Ramos (cell line): ENCODE measurements around the gene PAX4.

Source experiments
- in situ Hi-C: fragments of 300-500 bp; cut with MboI; formaldehyde crosslinking; loops from one replicate; pipeline ENCODE4 v1.14.3; 2022; ENCODE audit warnings: low sequenced_read_pairs; ENCODE audit not compliant: unreplicated experiment

Gene PAX4, protein sequence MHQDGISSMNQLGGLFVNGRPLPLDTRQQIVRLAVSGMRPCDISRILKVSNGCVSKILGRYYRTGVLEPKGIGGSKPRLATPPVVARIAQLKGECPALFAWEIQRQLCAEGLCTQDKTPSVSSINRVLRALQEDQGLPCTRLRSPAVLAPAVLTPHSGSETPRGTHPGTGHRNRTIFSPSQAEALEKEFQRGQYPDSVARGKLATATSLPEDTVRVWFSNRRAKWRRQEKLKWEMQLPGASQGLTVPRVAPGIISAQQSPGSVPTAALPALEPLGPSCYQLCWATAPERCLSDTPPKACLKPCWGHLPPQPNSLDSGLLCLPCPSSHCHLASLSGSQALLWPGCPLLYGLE

DNA sequence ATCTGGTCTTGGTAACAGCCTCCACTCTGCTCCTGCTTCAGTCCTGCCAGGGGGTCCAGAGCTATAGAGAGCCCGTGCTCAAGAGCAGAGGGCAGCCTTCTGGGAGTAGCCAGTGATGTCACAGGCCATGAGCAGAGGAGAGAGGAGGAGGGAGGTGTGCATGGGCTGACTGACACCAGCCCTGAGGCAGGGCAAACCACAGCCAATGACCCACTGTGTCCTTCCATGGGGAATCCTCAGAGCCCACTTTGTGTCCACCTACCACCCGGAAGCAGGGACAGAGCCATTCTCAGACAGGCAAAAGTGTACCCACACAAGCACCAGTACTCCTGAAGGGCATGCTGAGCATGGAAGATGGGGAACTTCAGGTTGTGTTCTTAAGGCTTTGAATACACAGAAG, at the start of gene PAX4:
Gene PAX4 (minus strand): TSS at position 101 of the 400 bp plus-strand sequence. CDS start 2,214 bp downstream, outside the sequence.
- in situ Hi-C loops, result no loop called here

DNA sequence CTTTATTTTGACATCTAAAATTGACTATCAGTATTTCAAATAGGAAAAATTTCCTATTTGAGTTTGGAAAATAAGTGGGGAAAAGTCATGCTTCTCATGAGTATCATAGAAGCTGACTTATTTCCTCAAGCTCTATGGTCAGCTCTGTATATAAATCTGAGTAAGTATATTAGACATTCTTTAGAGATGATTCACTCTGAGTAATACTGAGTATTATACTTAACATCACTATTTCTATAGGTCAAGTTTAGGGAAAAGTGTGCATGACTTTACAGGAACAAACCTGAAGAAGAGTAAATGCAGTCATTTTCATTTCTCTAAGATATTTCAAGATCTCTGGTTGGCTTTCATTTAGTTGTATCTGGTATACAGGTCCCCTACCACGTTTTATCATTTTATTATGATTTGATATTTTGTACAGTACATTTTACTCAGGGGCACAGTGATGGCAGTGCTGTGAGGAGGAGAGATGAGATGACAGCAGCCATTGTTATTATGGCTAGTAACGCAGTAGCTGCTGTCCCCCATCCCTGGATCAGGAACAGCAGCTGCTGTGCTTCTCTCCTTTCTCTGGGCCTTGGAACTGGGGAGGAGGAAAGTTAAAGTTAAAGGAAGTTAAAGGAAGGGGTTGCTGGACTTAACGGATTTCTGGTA, 49.2 kb upstream of the PAX4 start:
- in situ Hi-C loops, result no loop called here

DNA sequence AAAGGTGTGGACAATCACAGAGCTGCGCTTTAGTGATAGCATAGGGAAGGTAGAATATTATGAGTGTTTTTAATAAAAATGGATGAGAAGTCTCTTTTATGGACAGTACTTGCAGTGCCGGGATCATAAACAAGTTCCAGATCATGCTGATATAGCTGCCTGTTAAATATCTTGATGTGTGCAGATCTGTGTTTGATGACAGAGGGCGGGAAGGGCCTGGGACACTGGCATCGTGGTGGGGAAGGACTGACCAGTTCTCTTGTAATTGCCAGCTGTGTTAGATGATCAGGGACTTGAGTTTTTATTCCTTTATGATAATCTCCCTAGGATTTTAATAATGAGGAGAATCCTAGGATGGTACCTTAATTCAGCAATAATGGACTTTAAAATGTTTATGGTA, 48.7 kb upstream of the PAX4 start:
- in situ Hi-C loops, result no loop called here

DNA sequence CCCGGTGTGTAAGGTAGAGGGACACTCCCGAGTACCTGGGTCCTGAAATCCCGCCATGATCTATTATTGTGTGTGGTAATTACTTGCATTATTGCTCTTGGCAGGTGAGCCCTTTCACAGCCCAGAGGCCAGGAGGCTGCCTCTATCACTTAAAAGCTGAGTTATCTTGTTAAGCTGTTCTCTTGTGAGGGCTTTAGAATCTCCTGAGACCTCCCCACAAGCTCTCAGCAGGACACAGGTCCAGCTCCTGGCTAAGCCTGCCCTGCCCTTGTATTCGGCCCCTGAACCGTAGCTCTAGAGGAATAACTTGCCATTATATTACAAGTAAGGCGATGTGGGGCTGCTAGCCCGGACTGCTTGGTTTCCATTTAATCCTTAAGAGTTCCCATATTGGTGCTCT, 48.0 kb upstream of the PAX4 start:
- in situ Hi-C loops, result no loop called here

DNA sequence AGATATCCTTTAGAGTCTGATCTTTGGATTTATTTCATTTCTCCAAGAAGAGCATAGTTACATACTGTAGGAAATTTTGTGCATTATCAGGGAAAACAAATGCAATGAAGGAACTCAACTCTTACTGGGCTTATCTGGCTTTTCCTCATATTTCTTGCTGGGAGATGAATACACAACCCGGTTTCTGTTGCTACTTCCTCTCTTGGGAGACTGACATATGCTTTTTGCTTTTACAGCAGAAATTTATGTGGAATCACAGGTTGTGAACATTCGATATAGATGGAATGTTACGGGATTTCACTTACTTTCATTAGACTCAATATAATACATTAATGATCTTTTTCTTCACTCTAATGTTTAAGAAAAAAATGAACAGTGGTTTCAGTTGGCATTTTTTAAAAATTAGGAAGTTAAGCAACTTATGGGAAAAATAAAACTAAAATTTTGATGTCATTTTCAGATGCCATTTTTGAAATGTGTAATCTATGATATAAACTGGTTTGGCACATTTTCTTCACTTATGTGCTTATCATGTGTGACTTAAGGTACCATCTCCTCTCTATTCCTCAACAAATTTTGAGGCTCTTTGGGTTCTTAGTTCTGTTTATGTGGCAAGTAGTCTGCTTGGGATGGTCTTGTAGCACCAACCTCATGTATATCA, 41.2 kb upstream of the PAX4 start:
- in situ Hi-C loops, result no loop called here

DNA sequence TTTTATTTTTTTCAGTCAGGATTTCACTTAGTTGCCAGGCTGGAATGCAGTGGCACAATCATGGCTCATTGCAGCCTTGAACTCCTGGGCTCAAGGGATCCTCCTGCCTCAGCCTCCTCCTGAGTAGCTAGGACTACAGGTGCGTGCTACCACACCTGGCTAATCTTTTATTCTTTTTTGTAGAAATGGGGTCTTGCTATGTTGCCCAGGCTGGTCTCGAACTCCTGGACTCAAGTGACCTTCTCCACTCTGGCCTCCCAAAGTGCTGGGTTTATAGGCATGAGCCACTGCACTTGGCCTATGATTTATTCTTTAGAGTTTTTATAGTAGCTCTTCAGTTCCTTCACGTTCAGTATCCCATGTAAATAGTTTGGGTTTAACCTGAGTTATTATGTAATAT, 39.6 kb upstream of the PAX4 start:
- in situ Hi-C loops, result no loop called here

DNA sequence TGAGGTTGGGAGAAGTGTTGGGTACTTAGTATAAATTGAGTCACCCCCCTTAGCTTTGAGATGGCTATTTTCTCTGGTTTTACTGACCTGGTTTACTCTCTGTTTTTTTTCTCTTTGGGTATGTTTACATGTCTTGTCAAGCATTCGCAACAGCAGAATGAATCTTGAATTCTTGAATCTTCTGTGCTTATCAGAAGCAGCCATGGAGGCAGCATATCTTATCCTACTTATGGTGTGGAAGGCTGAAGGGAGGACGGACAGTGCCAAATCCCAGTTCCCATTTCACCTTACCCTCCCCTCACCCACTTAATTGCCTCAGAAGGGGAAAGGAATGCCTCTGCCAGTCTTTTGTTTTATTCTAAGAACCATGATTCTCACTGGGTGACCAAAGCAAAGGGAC, 37.8 kb upstream of the PAX4 start:
- in situ Hi-C loops, result no loop called here

DNA sequence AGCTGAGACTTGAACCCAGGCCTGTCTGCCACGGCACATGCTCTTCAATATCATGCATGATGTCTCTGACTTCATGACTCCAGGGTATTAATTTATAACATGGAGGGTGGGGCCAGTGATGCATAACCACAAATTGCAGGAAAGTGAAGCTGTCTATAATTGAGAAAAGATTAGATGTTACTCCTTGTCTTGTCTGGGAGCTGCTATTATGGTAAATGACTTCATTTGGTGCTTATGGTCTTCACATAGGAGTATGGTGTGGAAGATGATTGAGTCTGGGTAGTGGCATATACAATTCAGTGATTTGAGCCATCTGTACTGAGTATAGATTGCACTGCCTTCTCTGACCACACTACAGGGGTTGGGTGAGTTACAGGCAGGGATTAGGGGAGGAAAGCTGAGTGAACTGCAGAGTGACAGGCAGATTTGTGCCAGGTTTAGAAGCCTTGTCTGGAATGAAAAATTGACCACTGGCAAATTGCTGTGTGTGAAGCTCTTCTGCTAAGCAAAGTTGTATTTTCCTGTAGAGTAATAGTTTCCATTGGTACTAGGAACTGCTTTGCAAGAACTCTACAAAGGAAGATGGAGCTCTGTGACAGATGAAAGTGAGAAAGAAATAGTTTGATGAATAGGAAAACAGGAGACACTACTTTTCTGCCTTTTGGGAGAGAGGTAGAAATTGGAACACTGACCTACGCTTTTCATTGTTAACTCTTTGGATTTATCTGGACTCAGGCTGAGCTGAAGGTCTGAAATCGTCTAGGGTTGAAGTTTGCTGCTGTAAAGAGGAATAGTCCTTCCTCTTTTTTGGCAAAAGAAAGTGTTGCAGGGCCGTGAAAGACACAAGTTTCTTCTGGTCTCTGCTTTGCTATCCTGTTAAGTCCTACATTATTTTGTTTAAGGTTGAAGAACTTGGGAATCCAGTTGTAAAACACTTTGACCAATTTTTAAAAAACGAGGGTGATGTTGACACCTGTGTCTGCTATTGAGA, 36.8 kb upstream of the PAX4 start:
- in situ Hi-C loops, result no loop called here

DNA sequence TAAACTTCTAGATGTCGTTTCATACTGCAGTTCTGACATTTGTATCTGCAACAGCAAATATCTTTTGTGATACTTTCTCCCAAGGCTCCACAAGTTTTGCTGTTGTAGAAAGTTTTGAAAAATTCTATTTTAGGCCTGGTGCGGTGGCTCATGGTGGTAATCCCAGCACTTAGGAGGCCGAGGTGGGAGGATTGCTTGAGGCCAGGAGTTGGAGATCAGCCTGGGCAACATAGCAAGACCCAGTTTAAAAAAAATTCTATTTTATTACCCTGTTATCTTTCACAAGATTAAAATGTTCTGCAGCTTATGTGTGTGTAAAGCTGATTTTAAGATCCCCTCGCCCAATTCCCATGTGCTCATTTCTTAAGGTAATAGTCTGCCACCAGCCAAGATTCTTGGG, 35.5 kb upstream of the PAX4 start:
- in situ Hi-C loops, result no loop called here

DNA sequence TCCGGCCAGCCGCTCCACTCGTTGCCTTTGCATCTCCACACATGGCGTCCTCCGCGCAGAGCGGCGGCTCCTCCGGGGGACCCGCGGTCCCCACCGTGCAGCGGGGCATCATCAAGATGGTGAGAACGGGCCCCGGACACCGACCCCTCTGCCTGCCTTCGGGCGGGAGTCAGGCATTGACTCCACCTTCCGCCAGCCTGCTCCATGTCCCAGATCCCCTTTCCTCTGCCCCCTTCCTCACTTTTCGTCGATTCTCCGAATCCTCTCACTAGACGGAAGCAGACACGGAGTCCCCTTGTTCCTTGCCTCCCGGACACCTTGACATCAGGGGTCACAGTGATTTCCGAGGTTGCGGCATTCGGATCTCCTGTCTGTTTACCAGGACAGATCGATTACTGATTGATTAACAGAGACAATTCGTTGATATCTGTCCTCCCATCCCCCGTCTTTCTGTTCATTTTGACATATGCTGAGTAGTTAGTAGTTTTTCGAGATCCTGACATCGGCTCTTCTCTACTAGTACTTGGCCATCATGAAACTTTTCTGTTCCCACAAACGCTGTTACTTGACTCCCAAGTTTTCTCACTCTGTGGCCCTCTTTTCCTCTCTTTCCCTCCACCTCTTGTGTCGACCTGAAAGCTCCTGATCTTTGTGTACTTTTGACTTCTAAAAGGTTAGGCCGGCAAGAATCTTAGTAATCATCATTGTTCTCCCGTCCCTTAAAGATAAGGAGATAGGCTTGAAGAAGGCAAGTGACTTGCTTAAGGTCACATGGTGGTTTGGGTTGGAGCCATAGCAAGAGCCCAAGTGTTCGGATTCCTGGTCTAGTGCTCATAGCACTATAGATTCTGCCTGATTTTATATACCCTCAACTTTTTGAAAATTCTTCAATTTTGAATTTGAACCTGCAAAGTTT, 34.6 kb upstream of the PAX4 start:
- in situ Hi-C loops, result no loop called here

DNA sequence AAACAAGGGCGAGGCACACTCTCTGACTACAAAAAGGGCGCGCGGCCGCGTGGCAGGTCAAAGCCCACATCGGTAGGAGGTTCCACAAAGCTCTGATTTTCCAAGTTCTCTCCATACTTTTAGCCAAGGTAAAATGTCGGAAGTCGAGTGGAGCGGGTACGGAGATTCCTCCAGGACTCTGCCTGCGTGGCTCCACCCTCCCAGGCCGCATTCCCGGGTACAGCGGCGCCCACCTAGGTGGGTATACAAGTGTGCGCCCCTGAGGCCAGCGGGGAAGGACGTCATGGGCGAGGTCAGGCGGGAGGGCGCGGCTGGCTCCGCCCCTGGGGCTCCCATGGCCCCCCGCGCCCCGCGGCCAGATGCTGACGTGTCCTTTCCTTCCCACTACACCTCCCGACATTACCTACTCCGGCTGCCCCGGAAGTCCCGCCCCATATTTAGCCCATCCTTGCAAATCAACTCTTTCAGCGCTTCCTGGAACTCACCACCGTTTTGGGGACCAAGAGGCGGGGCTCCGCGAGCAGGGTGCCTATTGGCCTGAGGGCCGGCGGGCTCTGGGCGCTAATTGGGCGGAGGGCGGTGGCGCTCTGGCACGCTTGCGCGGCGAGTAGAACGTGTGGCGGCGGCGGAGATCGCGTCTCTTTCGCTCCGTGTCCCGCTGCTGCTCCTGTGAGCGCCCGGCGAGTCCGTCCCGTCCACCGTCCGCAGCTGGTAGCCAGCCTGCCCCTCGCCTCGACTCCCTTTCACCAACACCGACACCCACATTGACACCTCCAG, 33.8 kb upstream of the PAX4 start, which contains the start of gene SND1:
Gene SND1 (plus strand): TSS at position 639 of the 777 bp plus-strand sequence. CDS start 180 bp downstream, outside the sequence.
- in situ Hi-C loops, result no loop called here

DNA sequence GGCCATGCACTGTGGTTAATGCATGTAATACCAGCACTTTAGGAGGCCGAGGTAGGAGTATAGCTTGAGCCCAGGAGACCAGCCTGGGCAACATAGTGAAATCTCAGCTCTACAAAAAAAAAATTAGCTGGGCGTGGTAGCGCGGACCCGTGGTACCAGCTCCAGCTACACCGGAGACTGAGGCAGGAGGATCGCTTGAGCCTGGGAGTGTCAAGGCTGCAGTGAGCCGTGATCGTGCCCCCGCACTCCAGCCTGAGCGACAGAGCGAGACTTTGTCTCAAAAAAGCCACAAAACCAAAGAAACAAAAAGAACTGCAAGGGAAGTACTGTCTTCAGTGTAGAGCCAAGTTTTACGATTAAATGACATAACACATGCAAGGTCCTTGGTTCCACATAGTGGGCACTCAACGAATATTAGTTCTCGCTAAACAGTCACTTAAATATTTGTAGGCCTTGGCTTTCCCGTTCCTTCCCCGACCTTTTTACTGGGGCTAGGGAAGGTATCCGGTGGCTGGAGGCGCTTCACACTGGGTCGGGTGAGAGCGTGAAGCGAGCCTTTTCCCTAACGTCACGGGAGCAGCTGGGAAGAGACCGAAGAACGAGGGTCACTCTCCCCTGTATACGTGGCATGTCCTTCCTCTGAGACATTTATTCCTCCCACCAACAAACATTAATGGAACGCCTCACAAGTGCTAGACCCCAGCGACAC, 33.1 kb upstream of the PAX4 start:
- in situ Hi-C loops, result no loop called here

DNA sequence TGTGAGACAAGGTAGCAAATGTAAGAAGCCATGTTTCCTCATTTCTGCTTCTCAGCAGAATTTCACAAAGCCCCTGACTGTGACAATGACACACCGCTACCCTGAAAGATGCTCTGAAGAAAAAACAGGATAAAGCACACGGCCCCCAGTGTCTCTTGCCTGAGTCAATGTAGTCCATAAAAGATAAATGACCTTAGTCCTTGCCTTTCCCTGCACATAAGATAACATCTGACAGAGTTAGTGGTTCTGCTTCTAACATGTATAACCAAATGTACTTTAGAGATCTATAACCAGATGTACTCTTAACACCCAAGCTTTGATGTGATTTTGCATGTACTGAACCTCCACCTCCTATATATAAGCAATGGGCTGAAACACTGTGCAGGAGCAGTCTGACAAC, 31.0 kb upstream of the PAX4 start:
- in situ Hi-C loops, result no loop called here

DNA sequence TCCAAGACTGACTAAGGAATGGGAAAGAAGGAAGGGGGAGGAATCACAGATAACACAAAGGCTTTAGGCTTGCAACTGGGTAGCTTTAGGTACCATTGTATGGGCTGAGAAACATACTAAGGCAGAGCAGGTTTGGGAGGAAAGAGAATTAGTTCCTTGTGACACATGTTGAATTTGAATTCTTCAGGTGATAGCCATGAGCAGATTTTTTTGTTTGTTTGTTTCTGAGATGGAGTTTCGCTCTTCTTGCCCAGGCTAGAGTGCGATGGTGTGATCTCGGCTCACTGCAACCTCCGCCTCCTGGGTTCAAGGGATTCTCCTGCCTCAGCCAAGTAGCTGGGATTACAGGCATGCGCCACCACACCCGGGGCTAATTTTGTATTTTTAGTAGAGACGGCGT, 29.7 kb upstream of the PAX4 start:
- in situ Hi-C loops, result no loop called here

DNA sequence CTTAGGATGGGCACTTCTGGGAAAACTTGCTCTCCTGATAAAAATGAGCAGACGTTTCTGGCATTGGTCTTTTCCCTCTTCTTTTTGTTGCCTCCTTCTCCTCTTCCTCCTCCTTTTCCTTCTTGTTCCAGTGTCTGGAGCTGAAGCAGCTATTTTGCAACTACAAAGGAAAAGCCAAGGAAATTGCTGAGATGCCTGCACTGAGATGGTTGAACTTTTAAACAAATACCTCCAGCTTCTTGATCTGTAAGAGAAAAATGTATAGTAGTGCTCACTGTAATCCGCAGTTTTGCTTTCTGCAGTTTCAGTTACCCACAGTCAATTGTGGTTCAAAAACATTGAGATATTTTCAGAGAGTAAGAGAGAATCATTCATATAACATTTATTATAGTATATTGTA, 26.5 kb upstream of the PAX4 start:
- in situ Hi-C loops, result no loop called here

DNA sequence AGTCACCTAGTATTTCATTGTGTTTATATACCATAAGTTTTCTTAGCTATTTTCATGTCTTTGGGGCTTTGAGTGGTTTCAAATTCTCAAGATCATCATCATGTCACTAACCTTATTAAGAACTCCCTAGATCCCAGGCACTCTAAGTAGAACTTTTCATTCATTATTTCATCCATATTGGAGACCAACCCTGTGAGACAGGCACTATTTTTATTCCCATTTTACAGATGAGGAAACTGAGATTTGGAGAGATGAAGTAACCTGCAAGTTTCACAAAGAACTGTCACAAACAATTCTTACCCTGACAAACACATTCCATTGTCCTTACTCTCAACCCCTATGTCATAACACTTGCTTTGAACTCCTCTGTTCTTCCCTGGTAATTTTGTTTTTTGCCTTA, 20.3 kb upstream of the PAX4 start:
- in situ Hi-C loops, result no loop called here

DNA sequence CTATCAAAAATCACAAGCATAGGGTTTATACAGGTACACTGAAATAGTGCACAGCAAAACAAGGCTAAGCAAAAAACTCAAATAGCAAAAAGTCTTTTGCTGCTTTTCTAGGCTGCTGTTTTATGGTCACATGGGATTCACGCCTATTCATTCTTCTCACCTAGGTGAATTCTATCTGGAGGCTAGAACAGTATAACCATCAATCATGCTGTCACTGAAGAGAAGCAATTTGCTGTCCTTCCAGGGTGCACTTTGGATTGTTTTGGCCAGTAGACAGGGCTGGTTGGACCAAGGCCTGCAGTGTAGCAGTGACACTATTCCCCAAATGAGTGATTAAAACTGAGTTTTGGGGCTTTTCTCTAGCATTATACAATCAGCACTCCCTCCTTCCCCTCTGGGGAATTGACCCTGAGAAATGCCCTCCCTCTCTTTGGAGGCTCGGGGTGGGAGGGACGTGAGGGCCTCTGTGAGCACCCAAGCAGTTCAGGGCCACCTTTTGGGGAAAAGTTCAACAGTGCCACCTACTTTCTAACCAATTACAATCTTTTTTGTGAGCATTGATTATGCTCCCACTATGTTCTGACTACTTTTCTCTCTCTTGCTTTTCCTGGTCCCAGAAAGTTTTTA, 17.8 kb upstream of the PAX4 start:
- in situ Hi-C loops, result no loop called here
